HEK293 (cell line): ENCODE data around the gene ASPHD1.

Experiments used
- ATF2 ChIP-seq: fragments of 450-650 bp; formaldehyde crosslinking; IDR thresholded peaks from 2 replicates; pipeline ENCODE4 v1.5.1; 2016; ENCODE audit warnings: missing biosample characterization, missing genetic modification characterization, low read depth
- CTCF ChIP-seq: fragments of 450-650 bp; formaldehyde crosslinking; IDR thresholded peaks from 2 replicates; pipeline ENCODE4 v1.5.1; 2016; ENCODE audit warnings: missing biosample characterization, missing genetic modification characterization
- ELK4 ChIP-seq: IDR thresholded peaks from 2 replicates; pipeline ENCODE4 v1.6.1; 2011; ENCODE audit warnings: mild to moderate bottlenecking, low read depth, low read length, borderline replicate concordance
- HOXD13 ChIP-seq: sonication (generic); formaldehyde crosslinking; IDR thresholded peaks from 2 replicates; pipeline ENCODE4 v1.8.0; 2022; ENCODE audit warnings: missing genetic modification reagents, borderline replicate concordance
- KLF1 ChIP-seq: fragments of 450-650 bp; formaldehyde crosslinking; IDR thresholded peaks from 2 replicates; pipeline ENCODE4 v1.5.1; 2016; ENCODE audit warnings: missing biosample characterization, missing genetic modification characterization
- ZBTB7A ChIP-seq: fragments of 450-650 bp; formaldehyde crosslinking; IDR thresholded peaks from 2 replicates; pipeline ENCODE4 v1.5.1; 2016; ENCODE audit warnings: low read depth, missing biosample characterization, missing genetic modification characterization
- ZNF302 ChIP-seq: fragments of 450-650 bp; formaldehyde crosslinking; IDR thresholded peaks from 2 replicates; pipeline ENCODE4 v1.5.1; 2016; ENCODE audit warnings: missing biosample characterization, missing genetic modification characterization, low read depth
- ZNF423 ChIP-seq: fragments of 450-650 bp; formaldehyde crosslinking; IDR thresholded peaks from 2 replicates; pipeline ENCODE4 v1.5.1; 2016; ENCODE audit warnings: missing biosample characterization, missing genetic modification characterization
- ZNF48 ChIP-seq: fragments of 450-650 bp; formaldehyde crosslinking; IDR thresholded peaks from 2 replicates; pipeline ENCODE4 v1.5.1; 2016; ENCODE audit warnings: missing biosample characterization, missing genetic modification characterization
- ZNF530 ChIP-seq: fragments of 450-650 bp; formaldehyde crosslinking; IDR thresholded peaks from 2 replicates; pipeline ENCODE4 v1.5.1; 2016; ENCODE audit warnings: low read depth, missing biosample characterization, missing genetic modification characterization
- TF ChIP-seq, protein P1 (sequence below): fragments of 450-650 bp; formaldehyde crosslinking; IDR thresholded peaks from 2 replicates; pipeline ENCODE4 v1.5.1; 2016; ENCODE audit warnings: missing biosample characterization, missing genetic modification characterization

- TF ChIP-seq KLF1 (tag by site-specific recombination): no peak
- no peak for TF ChIP-seq ATF2 (tag by site-specific recombination)
- no peak for TF ChIP-seq ZNF302 (tag by site-specific recombination)
- no peak for TF ChIP-seq CTCF (tag by site-specific recombination)
- TF ChIP-seq ZBTB7A (tag by site-specific recombination): no peak
- TF ChIP-seq, protein P1, sequence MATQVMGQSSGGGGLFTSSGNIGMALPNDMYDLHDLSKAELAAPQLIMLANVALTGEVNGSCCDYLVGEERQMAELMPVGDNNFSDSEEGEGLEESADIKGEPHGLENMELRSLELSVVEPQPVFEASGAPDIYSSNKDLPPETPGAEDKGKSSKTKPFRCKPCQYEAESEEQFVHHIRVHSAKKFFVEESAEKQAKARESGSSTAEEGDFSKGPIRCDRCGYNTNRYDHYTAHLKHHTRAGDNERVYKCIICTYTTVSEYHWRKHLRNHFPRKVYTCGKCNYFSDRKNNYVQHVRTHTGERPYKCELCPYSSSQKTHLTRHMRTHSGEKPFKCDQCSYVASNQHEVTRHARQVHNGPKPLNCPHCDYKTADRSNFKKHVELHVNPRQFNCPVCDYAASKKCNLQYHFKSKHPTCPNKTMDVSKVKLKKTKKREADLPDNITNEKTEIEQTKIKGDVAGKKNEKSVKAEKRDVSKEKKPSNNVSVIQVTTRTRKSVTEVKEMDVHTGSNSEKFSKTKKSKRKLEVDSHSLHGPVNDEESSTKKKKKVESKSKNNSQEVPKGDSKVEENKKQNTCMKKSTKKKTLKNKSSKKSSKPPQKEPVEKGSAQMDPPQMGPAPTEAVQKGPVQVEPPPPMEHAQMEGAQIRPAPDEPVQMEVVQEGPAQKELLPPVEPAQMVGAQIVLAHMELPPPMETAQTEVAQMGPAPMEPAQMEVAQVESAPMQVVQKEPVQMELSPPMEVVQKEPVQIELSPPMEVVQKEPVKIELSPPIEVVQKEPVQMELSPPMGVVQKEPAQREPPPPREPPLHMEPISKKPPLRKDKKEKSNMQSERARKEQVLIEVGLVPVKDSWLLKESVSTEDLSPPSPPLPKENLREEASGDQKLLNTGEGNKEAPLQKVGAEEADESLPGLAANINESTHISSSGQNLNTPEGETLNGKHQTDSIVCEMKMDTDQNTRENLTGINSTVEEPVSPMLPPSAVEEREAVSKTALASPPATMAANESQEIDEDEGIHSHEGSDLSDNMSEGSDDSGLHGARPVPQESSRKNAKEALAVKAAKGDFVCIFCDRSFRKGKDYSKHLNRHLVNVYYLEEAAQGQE: no peak
- TF ChIP-seq HOXD13 (CRISPR knock-in tag): no peak
- no peak for TF ChIP-seq ZNF530
- no peak for TF ChIP-seq ZNF48 (tag by site-specific recombination)
- TF ChIP-seq ZNF423 (tag by site-specific recombination): no peak
- no peak for TF ChIP-seq ELK4
Observed at GRCh38 chr16:29947897-29948296, 47.6 kb downstream of the ASPHD1 start.
